ENCODE results near the gene SMURF2. TPM values are rescaled to one million over a fixed set of nuclear protein-coding genes. Genes with fewer than 3 reads are reported as not detected.

SMURF2 gene
- total RNA-seq, 4 donors from 2014 or later: 18.4 to 92.0 (median 37.3) TPM

- Histone ChIP-seq H3K27ac (no peak overlapping the region), H3K4me1 (no peaks in the 10 kb centered on the region), H3K36me3 (no peaks in the 10 kb centered on the region), H3K4me3 (no peak overlapping the region), H3K9me3 (no peaks in the 10 kb centered on the region), H3K27me3 (no peaks in the 10 kb centered on the region)
- TF ChIP-seq, protein P1, sequence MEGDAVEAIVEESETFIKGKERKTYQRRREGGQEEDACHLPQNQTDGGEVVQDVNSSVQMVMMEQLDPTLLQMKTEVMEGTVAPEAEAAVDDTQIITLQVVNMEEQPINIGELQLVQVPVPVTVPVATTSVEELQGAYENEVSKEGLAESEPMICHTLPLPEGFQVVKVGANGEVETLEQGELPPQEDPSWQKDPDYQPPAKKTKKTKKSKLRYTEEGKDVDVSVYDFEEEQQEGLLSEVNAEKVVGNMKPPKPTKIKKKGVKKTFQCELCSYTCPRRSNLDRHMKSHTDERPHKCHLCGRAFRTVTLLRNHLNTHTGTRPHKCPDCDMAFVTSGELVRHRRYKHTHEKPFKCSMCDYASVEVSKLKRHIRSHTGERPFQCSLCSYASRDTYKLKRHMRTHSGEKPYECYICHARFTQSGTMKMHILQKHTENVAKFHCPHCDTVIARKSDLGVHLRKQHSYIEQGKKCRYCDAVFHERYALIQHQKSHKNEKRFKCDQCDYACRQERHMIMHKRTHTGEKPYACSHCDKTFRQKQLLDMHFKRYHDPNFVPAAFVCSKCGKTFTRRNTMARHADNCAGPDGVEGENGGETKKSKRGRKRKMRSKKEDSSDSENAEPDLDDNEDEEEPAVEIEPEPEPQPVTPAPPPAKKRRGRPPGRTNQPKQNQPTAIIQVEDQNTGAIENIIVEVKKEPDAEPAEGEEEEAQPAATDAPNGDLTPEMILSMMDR (IDR thresholded peaks at IDR 0.05): no peak
- no peak for TF ChIP-seq POLR2A (IDR thresholded peaks at IDR 0.05)
- DNase-seq: no peak
- intact Hi-C loops (cut with DNase I; ENCODE audit: low total_unique reads): no loop called here
Measured at GRCh38 chr17:64564098-64564497, 98.0 kb downstream of the SMURF2 start.

DNA sequence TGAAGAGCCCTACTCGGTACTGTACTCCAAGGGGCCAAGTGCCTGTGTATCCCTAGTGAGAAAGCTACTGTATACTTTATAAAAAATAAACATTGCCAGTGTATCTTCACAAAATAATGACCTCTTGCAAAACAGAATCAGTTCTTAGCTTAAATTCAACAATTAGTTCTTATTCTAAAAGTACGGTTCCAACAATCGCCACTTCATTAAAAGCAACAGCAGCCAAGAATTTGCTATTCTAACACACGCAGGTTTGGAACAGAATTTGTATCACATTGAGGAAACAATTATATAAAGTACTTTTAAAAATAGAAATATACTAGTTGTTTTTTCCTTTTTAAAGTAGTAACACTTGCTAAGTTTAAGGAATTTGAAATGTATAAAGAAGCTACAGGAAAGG, 106.8 kb downstream of the SMURF2 start:
- H3K4me1 ChIP-seq: no peaks in the 10 kb centered on the region
- H3K27ac ChIP-seq: no peak overlapping the region
- H3K27me3 ChIP-seq: no peaks in the 10 kb centered on the region
- intact Hi-C loops (cut with DNase I; ENCODE audit: low total_unique reads): no loop called here
- no peaks in the 10 kb centered on the region for H3K9me3 ChIP-seq
- no peaks in the 10 kb centered on the region for H3K36me3 ChIP-seq
- TF ChIP-seq POLR2A (IDR thresholded peaks at IDR 0.05): no peak
- TF ChIP-seq, protein P1 (IDR thresholded peaks at IDR 0.05): no peak
- no peak for DNase-seq
- no peak overlapping the region for H3K4me3 ChIP-seq

DNA sequence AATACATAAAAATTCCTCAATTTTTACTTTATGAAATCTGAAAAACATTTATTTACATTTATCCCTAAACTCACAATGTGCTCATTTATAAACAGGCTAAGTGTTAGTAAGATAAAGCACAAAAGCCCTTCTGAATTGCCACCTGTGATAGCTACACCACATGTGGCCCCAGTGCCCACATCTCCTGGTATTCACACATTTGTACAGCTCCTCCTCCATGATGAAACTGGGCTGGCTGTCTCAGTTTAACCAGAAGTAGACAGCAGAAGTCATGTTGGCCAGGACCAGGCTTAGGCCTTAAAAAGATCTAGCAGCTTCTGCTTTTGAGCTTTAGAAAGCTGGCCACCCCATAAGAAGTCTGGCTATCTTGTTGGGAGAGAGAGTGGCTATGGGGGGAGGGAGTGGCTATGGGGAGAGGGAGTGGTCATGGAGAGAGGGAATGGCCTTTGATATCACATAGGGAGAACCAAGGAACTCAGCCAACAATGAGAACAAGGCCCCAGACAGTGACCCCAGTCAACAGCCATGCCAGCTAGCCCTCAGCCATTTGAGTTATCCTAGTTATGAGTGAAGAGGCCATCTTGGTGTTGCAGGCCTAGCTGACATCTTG, 108.0 kb downstream of the SMURF2 start:
- Histone ChIP-seq H3K36me3 (no peaks in the 10 kb centered on the region), H3K9me3 (no peaks in the 10 kb centered on the region), H3K4me1 (no peaks in the 10 kb centered on the region), H3K4me3 (no peak overlapping the region), H3K27ac (no peak overlapping the region), H3K27me3 (no peaks in the 10 kb centered on the region)
- intact Hi-C loops (cut with DNase I; ENCODE audit: low total_unique reads): no loop called here
- no peak for TF ChIP-seq POLR2A (IDR thresholded peaks at IDR 0.05)
- TF ChIP-seq, protein P1 (IDR thresholded peaks at IDR 0.05): no peak
- DNase-seq: no peak

DNA sequence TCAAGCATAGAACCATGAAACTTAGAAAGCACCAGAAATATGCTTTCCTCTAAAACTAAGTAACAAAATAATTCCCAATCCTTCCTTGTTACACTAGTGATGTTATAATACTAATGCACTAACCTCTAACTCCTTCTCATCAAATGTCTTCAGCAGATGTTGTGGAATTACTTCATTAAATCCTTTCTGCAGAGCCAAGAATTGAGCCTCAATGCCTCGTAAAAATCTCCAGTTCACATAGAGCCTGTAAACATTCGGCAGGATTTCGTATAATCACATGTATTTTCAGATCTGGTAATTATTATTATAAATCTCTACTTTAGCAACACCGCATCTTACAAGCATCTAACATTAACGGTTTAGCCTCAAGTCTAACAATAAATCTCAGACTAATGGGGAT, 110.6 kb downstream of the SMURF2 start:
- no peak for DNase-seq
- Histone ChIP-seq H3K4me1 (no peaks in the 10 kb centered on the region), H3K27ac (no peak overlapping the region), H3K27me3 (no peaks in the 10 kb centered on the region), H3K4me3 (no peak overlapping the region), H3K9me3 (no peaks in the 10 kb centered on the region), H3K36me3 (no peaks in the 10 kb centered on the region)
- no peak for TF ChIP-seq POLR2A (IDR thresholded peaks at IDR 0.05)
- intact Hi-C loops (cut with DNase I; ENCODE audit: low total_unique reads): no loop called here

- H3K27ac ChIP-seq: no peak overlapping the region
- H3K4me1 ChIP-seq: no peaks in the 10 kb centered on the region
- no peak overlapping the region for H3K4me3 ChIP-seq
- H3K9me3 ChIP-seq: no peaks in the 10 kb centered on the region
- H3K27me3 ChIP-seq: no peaks in the 10 kb centered on the region
- H3K36me3 ChIP-seq: no peaks in the 10 kb centered on the region
- intact Hi-C loops (cut with DNase I; ENCODE audit: low total_unique reads): no loop called here
- TF ChIP-seq, protein P1 (IDR thresholded peaks at IDR 0.05): no peak
- no peak for TF ChIP-seq POLR2A (IDR thresholded peaks at IDR 0.05)
- DNase-seq: no peak
Measured at GRCh38 chr17:64547319-64547718, 114.8 kb downstream of the SMURF2 start.

- DNase-seq: no peak
- H3K36me3 ChIP-seq: no peaks in the 10 kb centered on the region
- TF ChIP-seq, protein P1 (IDR thresholded peaks at IDR 0.05): no peak
- no peak for TF ChIP-seq POLR2A (IDR thresholded peaks at IDR 0.05)
Measured at GRCh38 chr17:64546716-64547115, 115.4 kb downstream of the SMURF2 start.

More at GRCh38 chr17:64546716-64547115, 115.4 kb downstream of the SMURF2 start:
- Histone ChIP-seq H3K4me1 (no peaks in the 10 kb centered on the region), H3K4me3 (no peak overlapping the region), H3K9me3 (no peaks in the 10 kb centered on the region), H3K27me3 (no peaks in the 10 kb centered on the region), H3K27ac (no peak overlapping the region)
- intact Hi-C loops (cut with DNase I; ENCODE audit: low total_unique reads): no loop called here

All from uterus (tissue), 4 donors.